DOHH2 (cell line): Measurements from ENCODE around the gene FOXRED2.

Experiments
- H3F3A ChIP-seq: fragments of 200-600 bp; sonication (generic), shearing (Covaris generic); 2 replicates; pipeline ENCODE4 v1.6.0; 2016; ENCODE audit warnings: antibody characterized with exemption, mild to moderate bottlenecking; ENCODE audit not compliant: control insufficient read depth, insufficient read depth
- H3K27ac ChIP-seq: fragments of 200-600 bp; sonication (generic); 2 replicates; pipeline ENCODE4 v1.5.1; 2014; ENCODE audit warnings: low read depth, mild to moderate bottlenecking, low read length, moderate library complexity
- H3K27me3 ChIP-seq: fragments of 200-600 bp; sonication (generic); 2 replicates; pipeline ENCODE4 v1.6.1; 2014; ENCODE audit warnings: mild to moderate bottlenecking, low read length, mixed read lengths; ENCODE audit not compliant: control insufficient read depth
- H3K36me3 ChIP-seq: fragments of 200-600 bp; sonication (generic); 2 replicates; pipeline ENCODE4 v1.6.1; 2014; ENCODE audit warnings: mild to moderate bottlenecking, low read length, moderate library complexity, mixed read lengths; ENCODE audit not compliant: control insufficient read depth
- H3K4me1 ChIP-seq: fragments of 200-600 bp; sonication (generic); 2 replicates; pipeline ENCODE4 v1.6.1; 2014; ENCODE audit warnings: mild to moderate bottlenecking, low read length, mixed read lengths; ENCODE audit not compliant: control insufficient read depth
- H3K4me2 ChIP-seq: fragments of 200-600 bp; sonication (generic); 2 replicates; pipeline ENCODE4 v1.6.0; 2014; ENCODE audit warnings: mild to moderate bottlenecking, low read length, moderate library complexity
- H3K4me3 ChIP-seq: fragments of 200-600 bp; sonication (generic); 2 replicates; pipeline ENCODE4 v1.5.1; 2014; ENCODE audit warnings: mild to moderate bottlenecking, low read length, mixed read lengths
- H3K79me2 ChIP-seq: fragments of 200-600 bp; sonication (generic); 2 replicates; pipeline ENCODE4 v1.6.1; 2014; ENCODE audit warnings: mild to moderate bottlenecking, low read length, mixed read lengths; ENCODE audit not compliant: control insufficient read depth
- H3K9me2 ChIP-seq: fragments of 200-600 bp; sonication (generic); replicated peaks from 2 replicates; pipeline ENCODE4 v1.6.1; 2014; ENCODE audit warnings: mild to moderate bottlenecking, low read length, mixed read lengths; ENCODE audit not compliant: control insufficient read depth
- H3K9me3 ChIP-seq: fragments of 200-600 bp; sonication (generic); 2 replicates; pipeline ENCODE4 v1.6.1; 2014; ENCODE audit warnings: antibody characterized with exemption, low read length, mixed read lengths; ENCODE audit not compliant: control insufficient read depth, insufficient read depth
- H4K20me1 ChIP-seq: fragments of 200-600 bp; sonication (generic); 2 replicates; pipeline ENCODE4 v1.6.0; 2014; ENCODE audit warnings: low read depth, mild to moderate bottlenecking, antibody characterized with exemption, low read length, moderate library complexity; ENCODE audit not compliant: control insufficient read depth, insufficient read depth
- EZH2phosphoT487 ChIP-seq: fragments of 200-600 bp; sonication (generic); IDR thresholded peaks from 2 replicates; pipeline ENCODE4 v1.6.1; 2017; ENCODE audit warnings: borderline replicate concordance, mild to moderate bottlenecking, antibody characterized with exemption, low read length, moderate library complexity, mixed read lengths
- TF ChIP-seq, protein P1 (sequence below): fragments of 200-600 bp; sonication (generic); IDR thresholded peaks from one replicate; pipeline ENCODE4 v1.5.1; 2014; ENCODE audit warnings: antibody characterized with exemption, mild to moderate bottlenecking, low read depth, low read length; ENCODE audit not compliant: poor library complexity, severe bottlenecking

The FOXRED2 gene

GRCh38 chr22:36546932-36547331, 40.1 kb upstream of the FOXRED2 start:
- Histone ChIP-seq H3K4me2 (no peak overlapping the region), H3K4me3 (no peak overlapping the region), H3K27ac (no peak overlapping the region), H3K4me1 (peaks cover 22% of the 10 kb centered on the region), H4K20me1 (no peaks in the 10 kb centered on the region), H3K9me2 (no peaks in the 10 kb centered on the region), H3F3A (no peaks in the 10 kb centered on the region), H3K27me3 (peaks cover 6% of the 10 kb centered on the region; the same call in 1 of the 2 replicates), H3K79me2 (no peaks in the 10 kb centered on the region), H3K9me3 (no peaks in the 10 kb centered on the region), H3K36me3 (no peaks in the 10 kb centered on the region)
- TF ChIP-seq, protein P1, sequence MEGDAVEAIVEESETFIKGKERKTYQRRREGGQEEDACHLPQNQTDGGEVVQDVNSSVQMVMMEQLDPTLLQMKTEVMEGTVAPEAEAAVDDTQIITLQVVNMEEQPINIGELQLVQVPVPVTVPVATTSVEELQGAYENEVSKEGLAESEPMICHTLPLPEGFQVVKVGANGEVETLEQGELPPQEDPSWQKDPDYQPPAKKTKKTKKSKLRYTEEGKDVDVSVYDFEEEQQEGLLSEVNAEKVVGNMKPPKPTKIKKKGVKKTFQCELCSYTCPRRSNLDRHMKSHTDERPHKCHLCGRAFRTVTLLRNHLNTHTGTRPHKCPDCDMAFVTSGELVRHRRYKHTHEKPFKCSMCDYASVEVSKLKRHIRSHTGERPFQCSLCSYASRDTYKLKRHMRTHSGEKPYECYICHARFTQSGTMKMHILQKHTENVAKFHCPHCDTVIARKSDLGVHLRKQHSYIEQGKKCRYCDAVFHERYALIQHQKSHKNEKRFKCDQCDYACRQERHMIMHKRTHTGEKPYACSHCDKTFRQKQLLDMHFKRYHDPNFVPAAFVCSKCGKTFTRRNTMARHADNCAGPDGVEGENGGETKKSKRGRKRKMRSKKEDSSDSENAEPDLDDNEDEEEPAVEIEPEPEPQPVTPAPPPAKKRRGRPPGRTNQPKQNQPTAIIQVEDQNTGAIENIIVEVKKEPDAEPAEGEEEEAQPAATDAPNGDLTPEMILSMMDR, result no peak
- TF ChIP-seq EZH2phosphoT487, result no peak

DNA sequence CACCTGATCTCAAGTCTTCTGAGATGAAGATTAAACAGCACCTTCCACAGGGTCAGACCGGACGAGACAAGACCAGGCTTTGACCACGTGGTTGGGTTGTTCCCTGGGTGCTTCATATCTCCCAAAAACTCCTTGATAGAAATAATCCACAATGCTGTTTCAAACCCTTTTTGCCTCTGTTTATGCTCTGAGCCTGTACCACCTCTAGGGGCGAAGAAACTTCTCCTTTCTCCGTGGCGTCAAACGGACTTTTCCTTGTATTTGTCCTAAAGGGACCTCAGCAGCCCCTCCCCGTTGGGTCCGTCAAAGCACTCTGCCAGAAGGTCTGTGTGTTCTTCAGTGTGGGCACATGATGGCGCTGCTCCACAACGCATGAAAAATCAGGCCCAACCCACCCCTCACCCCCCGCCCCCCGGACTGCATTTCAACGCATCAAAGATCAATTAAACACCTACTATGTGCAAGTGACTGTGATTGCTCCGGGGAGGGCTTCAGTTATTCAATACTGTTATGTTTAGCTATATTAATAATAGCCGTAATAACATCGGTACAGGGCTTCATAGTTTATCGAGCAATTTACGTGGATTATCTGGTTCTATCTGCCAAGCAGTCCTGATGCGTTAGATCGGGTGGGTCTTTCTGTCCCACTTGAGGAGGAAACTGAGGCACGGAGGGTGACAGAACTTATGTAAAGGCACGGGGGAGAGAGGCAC, 39.4 kb upstream of the FOXRED2 start:
- Histone ChIP-seq H3K4me1 (peaks cover 16% of the 10 kb centered on the region), H3K27ac (no peak overlapping the region), H3K4me3 (no peak overlapping the region), H3K27me3 (peaks cover 6% of the 10 kb centered on the region; the same call in 1 of the 2 replicates), H3K4me2 (peak overlapping the region; percentile 32), H4K20me1 (no peaks in the 10 kb centered on the region), H3K9me3 (no peaks in the 10 kb centered on the region), H3K79me2 (no peaks in the 10 kb centered on the region), H3K9me2 (no peaks in the 10 kb centered on the region), H3K36me3 (no peaks in the 10 kb centered on the region), H3F3A (no peaks in the 10 kb centered on the region)
- no peak for TF ChIP-seq EZH2phosphoT487
- TF ChIP-seq, protein P1, result peak; percentile 51

DNA sequence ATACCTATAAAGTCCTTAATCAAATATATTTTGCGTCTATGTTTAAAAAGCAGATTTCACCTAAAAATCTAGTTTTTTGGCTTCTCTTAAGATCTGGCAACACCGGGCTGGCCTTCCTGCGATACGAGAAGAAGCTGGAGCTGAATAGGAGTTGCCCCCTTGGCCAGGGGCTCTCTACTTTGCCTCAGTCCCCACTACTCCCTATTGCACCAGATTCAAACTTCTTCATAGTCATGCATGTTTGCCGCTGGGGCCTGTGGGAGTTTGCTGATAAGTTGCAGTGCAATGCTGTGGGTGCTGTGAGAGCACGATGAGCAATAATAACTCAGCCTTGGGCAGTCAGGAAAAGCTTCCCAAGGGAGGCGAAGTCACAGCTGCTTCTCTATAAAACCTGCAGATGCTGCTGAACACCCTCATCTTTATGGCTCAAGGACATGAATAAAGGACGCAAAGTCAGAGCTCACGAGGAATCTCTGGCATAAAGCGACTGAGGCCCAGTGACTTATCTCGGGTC, 37.3 kb upstream of the FOXRED2 start:
- no peaks in the 10 kb centered on the region for H3F3A ChIP-seq
- H4K20me1 ChIP-seq, result no peaks in the 10 kb centered on the region
- H3K9me2 ChIP-seq, result no peaks in the 10 kb centered on the region
- H3K36me3 ChIP-seq, result no peaks in the 10 kb centered on the region
- no peak overlapping the region for H3K4me3 ChIP-seq
- TF ChIP-seq, protein P1, result no peak
- no peak for TF ChIP-seq EZH2phosphoT487
- peaks cover 7% of the 10 kb centered on the region for H3K4me1 ChIP-seq
- H3K27me3 ChIP-seq, result peaks cover 9% of the 10 kb centered on the region; the same call in 1 of the 2 replicates
- H3K79me2 ChIP-seq, result no peaks in the 10 kb centered on the region
- H3K9me3 ChIP-seq, result no peaks in the 10 kb centered on the region
- H3K4me2 ChIP-seq, result no peak overlapping the region
- H3K27ac ChIP-seq, result no peak overlapping the region
